Sigmoid colon (tissue), 7 donors: ENCODE measurements around the gene DES. TPM values are rescaled to one million over a fixed set of nuclear protein-coding genes. Genes with fewer than 3 reads are reported as not detected.
A peak's percentile ranks its signal among the peaks of the same experiment; 100 is the strongest.

Experiments
- DNase-seq: peaks from one replicate; pipeline ENCODE4 v3.0.0-alpha.2; 2019
- H3K27ac ChIP-seq, 4 donors: fragments of 200-600 bp; sonication (generic); one replicate each; pipeline ENCODE4 v1.5.1; 2016 to 2019; ENCODE audit warnings: mild to moderate bottlenecking in 1 of 4
- H3K27me3 ChIP-seq, 3 donors: fragments of 200-600 bp; sonication (generic); one replicate each; pipeline ENCODE4 v1.5.1; 2019; ENCODE audit warnings: mild to moderate bottlenecking in 1 of 3
- H3K36me3 ChIP-seq, 4 donors: fragments of 200-600 bp; sonication (generic); one replicate each; pipeline ENCODE4 v1.5.1; 2016 to 2019
- H3K4me1 ChIP-seq, 4 donors: fragments of 200-600 bp; sonication (generic); one replicate each; pipeline ENCODE4 v1.5.1; 2017 to 2019
- H3K4me3 ChIP-seq, 4 donors: fragments of 200-600 bp; sonication (generic); one replicate each; pipeline ENCODE4 v1.5.1; 2017 to 2019; ENCODE audit warnings: mild to moderate bottlenecking in 2 of 4, moderate library complexity in 1 of 4
- H3K9me3 ChIP-seq, 4 donors: fragments of 200-600 bp in 3 of 4; sonication (generic) in 3 of 4; one replicate each; pipeline versions ENCODE4 v1.5.1 to v1.6.1; 2013 to 2019
- EP300 ChIP-seq, 4 donors: sonication (generic); formaldehyde crosslinking; IDR thresholded peaks; one replicate each; pipeline ENCODE4 v1.6.1; 2017; ENCODE audit warnings: antibody characterized with exemption in 4 of 4
- POLR2A ChIP-seq, 2 donors: fragments of 450-650 bp; IDR thresholded peaks; one replicate each; pipeline ENCODE4 v1.6.1; 2016; ENCODE audit warnings: antibody characterized with exemption in 2 of 2, mild to moderate bottlenecking in 2 of 2, moderate library complexity in 2 of 2
- POLR2AphosphoS5 ChIP-seq, 4 donors: sonication (generic); formaldehyde crosslinking; IDR thresholded peaks; one replicate each; pipeline ENCODE4 v1.6.1; 2017; ENCODE audit warnings: antibody characterized with exemption in 4 of 4
- WGBS, 2 donors: extraction: QIAGEN DNeasy Blood & Tissue Kit; methylation state at CpG; one replicate each; pipeline ENCODE4 v1.1.7; 2013; 5-methylcytosine and 5-hydroxymethylcytosine counted together
- intact Hi-C: fragments of 100-400 bp; cut with DNase I; formaldehyde crosslinking; loops from one replicate; pipeline ENCODE4 v1.15.1; 2023
- polyA plus RNA-seq, 3 donors: library from polyadenylated mRNA; stranded (reverse); fragments of 200-250 nt; gene quantifications; one replicate each; pipeline ENCODE4 v1.2.3, GENCODE V29; 2013
- total RNA-seq, 4 donors: library from RNA; depleted of rRNA; stranded (reverse); fragments of >200 nt; gene quantifications; one replicate each; pipeline ENCODE4 v1.1.0, GENCODE V29; 2016
- TF ChIP-seq, protein P1 (sequence below), 4 experiments: fragments of 450-650 bp in 3 of 4; fragments of 200-600 bp in 1 of 4; IDR thresholded peaks; one replicate each; pipeline ENCODE4 v1.5.1; 2016 to 2019; ENCODE audit warnings: antibody characterized with exemption in 4 of 4, mild to moderate bottlenecking in 3 of 4, moderate library complexity in 2 of 4
- donor health status: healthy with polysubstance abuse.
- donor health status: Bipolar disorder and iron deficiency.
- donor health status: healthy.

DES gene
- total and polyA plus RNA-seq, 7 donors: 35.1 to 30,562 (median 7,366) TPM

DNA sequence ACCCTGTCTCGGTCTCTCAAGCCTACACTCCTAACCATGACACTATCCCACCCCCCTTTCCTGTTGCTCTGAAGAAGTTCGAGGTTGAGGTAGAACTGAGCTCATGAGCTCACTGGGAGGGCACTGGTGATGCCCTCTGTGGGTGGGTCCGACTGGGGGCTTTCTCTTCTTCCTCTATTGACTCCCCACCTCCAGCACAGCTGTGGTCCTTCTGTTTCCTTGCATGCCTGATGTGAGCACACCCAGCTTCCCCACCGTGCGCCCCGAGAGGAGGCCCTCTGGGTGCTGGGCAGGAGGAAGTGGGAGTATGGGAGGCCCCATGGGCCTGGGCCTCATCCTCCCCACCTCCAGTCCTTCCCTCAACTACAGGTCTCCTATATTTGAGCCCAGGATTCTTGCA lies 37.4 kb downstream of the DES start:
- intact Hi-C loops: no loop called here
- no peak for DNase-seq
- Histone ChIP-seq H3K9me3 (no peaks in the 10 kb centered on the region), H3K27ac (peak overlapping the region; percentile 96 to 99 (median 99)), H3K36me3 (peaks cover 0 to 33% (median 6%) of the 10 kb centered on the region in 4 donors), H3K4me1 (peaks cover 0 to 99% (median 86%) of the 10 kb centered on the region in 4 donors), H3K4me3 (no peak overlapping the region), H3K27me3 (no peaks in the 10 kb centered on the region)
- TF ChIP-seq EP300 (IDR thresholded peaks at IDR 0.05) (no peak), POLR2A (IDR thresholded peaks at IDR 0.05) (no peak), POLR2AphosphoS5 (IDR thresholded peaks at IDR 0.05) (no peak)
- TF ChIP-seq, protein P1, sequence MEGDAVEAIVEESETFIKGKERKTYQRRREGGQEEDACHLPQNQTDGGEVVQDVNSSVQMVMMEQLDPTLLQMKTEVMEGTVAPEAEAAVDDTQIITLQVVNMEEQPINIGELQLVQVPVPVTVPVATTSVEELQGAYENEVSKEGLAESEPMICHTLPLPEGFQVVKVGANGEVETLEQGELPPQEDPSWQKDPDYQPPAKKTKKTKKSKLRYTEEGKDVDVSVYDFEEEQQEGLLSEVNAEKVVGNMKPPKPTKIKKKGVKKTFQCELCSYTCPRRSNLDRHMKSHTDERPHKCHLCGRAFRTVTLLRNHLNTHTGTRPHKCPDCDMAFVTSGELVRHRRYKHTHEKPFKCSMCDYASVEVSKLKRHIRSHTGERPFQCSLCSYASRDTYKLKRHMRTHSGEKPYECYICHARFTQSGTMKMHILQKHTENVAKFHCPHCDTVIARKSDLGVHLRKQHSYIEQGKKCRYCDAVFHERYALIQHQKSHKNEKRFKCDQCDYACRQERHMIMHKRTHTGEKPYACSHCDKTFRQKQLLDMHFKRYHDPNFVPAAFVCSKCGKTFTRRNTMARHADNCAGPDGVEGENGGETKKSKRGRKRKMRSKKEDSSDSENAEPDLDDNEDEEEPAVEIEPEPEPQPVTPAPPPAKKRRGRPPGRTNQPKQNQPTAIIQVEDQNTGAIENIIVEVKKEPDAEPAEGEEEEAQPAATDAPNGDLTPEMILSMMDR (IDR thresholded peaks at IDR 0.05): no peak
- WGBS, 2 donors: 71 to 90% methylated on average over 6 of the region's 6 CpGs

DNA sequence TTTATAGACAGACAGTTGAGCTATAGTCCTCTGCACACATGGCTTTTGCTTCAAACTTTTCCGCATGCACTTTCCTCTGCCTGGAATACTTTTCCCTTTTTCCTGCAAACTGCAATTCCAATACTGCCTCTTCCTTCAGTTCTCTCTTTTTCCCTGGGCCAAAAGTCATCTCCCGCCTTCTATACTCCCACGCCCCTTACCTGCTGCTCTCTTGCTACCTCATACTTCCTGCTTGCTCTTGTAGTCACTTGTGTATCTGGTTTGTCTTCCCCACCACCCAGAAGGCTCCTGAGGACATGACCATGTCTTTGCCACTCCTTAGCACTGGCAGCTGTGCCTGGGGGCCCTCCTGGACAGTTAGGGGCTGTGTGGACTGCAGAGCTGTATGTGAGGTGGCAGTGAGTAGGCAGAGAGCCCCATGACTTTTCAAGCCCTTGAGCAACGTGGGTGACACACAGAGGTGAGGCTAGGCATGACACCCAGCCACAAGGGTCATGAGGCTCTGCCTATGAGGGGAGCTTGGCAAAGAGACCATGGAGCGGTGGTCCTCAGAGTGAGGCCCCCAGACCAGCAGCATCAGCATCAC lies 39.7 kb downstream of the DES start:
- intact Hi-C loops: no loop called here
- peaks cover 0 to 43% (median 9%) of the 10 kb centered on the region in 4 donors for H3K36me3 ChIP-seq
- 38 to 62% methylated on average over 5 of the region's 5 CpGs for WGBS, 2 donors
- H3K27ac ChIP-seq: peak overlapping the region; percentile 96 to 99 (median 99)
- TF ChIP-seq EP300 (IDR thresholded peaks at IDR 0.05) (no peak), POLR2AphosphoS5 (IDR thresholded peaks at IDR 0.05) (peak in 2 of 4 donors; percentile 11 to 13), POLR2A (IDR thresholded peaks at IDR 0.05) (no peak)
- TF ChIP-seq, protein P1 (IDR thresholded peaks at IDR 0.05): no peak
- DNase-seq: no peak
- H3K27me3 ChIP-seq: no peaks in the 10 kb centered on the region
- no peak overlapping the region for H3K4me3 ChIP-seq
- no peaks in the 10 kb centered on the region for H3K9me3 ChIP-seq
- H3K4me1 ChIP-seq: peaks cover 0 to 98% (median 86%) of the 10 kb centered on the region in 4 donors

DNA sequence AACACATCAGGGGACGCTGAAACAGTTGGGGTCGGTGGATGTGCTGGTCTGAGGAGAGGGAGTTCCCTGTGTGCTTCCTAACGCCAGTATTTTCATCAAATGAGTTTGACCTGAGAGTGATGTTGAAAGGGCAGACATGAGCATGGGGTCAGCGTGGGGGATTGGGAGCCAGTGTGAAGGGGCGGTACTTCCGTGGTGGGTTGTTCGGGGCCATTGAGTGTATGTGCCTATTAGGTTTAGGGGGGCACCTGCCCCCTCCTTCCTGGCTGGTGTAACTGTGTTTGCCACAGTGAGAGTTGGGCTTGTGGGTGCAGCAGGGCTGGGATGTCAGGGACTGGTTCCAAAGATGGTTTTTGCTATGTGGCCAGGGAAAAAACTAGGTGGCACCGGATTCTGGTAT lies 40.8 kb downstream of the DES start:
- TF ChIP-seq EP300 (IDR thresholded peaks at IDR 0.05): no peak
- TF ChIP-seq, protein P1 (IDR thresholded peaks at IDR 0.05): no peak
- TF ChIP-seq POLR2AphosphoS5 (IDR thresholded peaks at IDR 0.05): no peak
- no peak for TF ChIP-seq POLR2A (IDR thresholded peaks at IDR 0.05)
- 88 to 91% methylated on average over 8 of the region's 8 CpGs for WGBS, 2 donors
- H3K9me3 ChIP-seq: no peaks in the 10 kb centered on the region
- DNase-seq: no peak
- peaks cover 0 to 98% (median 88%) of the 10 kb centered on the region in 4 donors for H3K4me1 ChIP-seq
- H3K27ac ChIP-seq: peak overlapping the region; percentile 96 to 99 (median 99)
- H3K36me3 ChIP-seq: peaks cover 0 to 51% (median 10%) of the 10 kb centered on the region in 4 donors
- no peaks in the 10 kb centered on the region for H3K27me3 ChIP-seq
- no peak overlapping the region for H3K4me3 ChIP-seq
- intact Hi-C loops: no loop called here

DNA sequence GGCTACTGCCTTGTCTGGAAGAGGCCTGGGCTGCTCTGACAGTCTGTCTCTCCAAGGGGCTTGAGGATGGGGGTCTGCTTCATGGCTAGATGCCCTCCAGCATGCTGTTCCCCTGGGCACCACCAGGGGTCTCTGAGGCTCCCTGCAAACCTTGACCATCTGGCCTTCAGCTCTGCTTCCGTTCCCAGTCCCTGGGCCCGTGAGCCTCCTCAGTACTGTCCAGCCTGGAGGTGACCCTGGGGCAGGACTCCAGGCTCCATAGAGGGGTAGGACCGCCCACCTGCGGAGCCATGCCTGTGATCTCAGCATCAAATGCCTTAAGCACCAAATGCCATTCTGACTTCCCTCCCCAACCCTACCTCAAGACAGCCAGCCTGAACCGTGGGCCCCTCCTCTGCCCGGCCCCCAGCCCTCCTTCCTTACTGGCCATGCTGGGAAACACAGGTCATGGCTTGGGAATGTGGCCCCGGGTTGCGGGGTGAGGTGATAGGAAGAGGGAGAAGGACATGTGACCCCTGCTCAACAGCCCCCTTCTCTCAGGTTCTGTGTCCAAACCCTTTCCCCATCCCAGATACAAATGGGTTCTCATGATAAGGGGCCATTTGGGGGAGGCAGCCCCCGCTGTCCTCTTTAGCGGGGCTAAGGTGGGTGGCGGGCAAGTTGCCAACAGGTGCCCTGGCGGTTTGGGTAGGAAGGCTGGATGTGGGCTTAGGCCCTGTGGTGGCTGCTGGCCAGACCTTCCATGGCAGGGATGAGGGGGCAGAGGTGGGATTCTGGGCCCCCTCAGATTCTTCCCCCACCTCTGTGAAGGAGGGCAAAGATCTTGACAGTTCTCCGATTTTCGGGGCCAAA lies 41.5 kb downstream of the DES start:
- intact Hi-C loops: loop anchor here (2.0 kb wide), 1 partner anchor 37 kb away; a partner anchor contains a TSS
- no peaks in the 10 kb centered on the region for H3K27me3 ChIP-seq
- peaks cover 0 to 58% (median 15%) of the 10 kb centered on the region in 4 donors for H3K36me3 ChIP-seq
- H3K4me3 ChIP-seq: peak overlapping the region in 2 of 4 donors; percentile 42 to 46
- no peaks in the 10 kb centered on the region for H3K9me3 ChIP-seq
- H3K27ac ChIP-seq: peak overlapping the region; percentile 96 to 99 (median 99)
- H3K4me1 ChIP-seq: peaks cover 0 to 98% (median 88%) of the 10 kb centered on the region in 4 donors
- TF ChIP-seq, protein P1 (IDR thresholded peaks at IDR 0.05): peak; percentile 72 to 92 (median 89)
- TF ChIP-seq EP300 (IDR thresholded peaks at IDR 0.05) (no peak), POLR2AphosphoS5 (IDR thresholded peaks at IDR 0.05) (peak in 2 of 4 donors; percentile 18 to 53), POLR2A (IDR thresholded peaks at IDR 0.05) (no peak)
- WGBS, 2 donors: 52 to 59% methylated on average over 14 of the region's 14 CpGs
- DNase-seq: peak; percentile 88
